HL-60/S4 (cell line): ENCODE results near the gene PROM1.

Source experiments
- in situ Hi-C: fragments of 300-500 bp; cut with MboI; formaldehyde crosslinking; loops from 2 replicates; pipeline ENCODE4 v1.14.3; 2022; ENCODE audit warnings: low sequenced_read_pairs

PROM1 gene

DNA sequence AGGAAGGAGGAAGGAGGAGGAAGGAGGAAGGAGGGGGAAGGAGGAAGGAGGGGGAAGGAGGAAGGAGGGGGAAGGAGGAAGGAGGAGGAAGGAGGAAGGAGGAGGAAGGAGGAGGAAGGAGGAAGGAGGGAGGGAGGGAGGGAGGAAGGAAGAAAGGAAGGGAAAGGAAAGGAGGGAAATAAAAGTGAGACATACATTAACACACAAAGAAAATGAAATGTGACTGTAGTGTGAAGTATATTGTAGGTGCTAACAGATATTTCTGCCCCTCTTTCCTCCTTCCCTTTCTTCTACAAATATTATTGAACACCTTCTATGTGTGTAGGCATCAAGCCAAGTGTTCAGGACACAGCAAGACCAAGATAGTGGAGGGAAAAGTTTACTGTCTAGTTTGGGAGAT, 26.4 kb upstream of the PROM1 start:
- in situ Hi-C loops, result no loop called here

DNA sequence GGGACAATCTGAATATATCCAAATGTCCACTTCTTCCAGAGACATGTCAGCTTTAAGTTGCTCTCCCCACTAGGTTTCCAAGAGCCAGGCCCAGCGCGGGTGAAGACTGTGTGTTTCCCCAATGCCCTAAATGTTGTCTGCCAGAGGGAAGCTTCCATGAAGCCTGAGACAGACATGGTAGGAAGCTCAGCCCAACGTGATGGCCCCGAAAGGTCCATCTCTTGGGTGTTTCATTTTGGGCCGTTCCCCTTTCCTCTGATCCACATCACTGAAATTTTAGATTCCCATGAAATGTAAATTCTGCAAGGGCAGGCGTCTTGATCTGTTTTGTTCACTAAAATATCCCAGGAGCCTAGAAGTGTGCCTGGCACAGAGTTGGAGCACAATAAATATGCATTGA, 25.4 kb upstream of the PROM1 start:
- in situ Hi-C loops, result no loop called here

DNA sequence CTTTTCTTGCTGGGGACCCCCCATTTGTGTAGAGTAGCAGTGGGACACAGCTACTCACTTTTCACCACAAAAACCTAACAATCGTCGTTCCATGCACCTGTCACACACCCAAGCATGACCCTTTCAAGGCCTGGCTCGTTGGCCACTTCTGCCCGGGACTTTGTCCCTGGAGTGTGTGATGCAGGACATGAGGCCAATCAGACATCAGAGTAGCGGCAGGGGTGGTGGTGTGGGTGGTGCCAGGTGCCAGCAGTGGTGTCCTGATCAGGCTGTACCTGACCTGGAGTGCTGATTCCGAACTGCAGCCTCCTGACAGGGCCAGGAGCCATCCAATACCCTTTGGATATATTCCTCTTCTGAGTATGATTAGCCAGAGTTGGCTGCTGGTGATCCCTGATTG, 23.1 kb upstream of the PROM1 start:
- in situ Hi-C loops, result no loop called here

DNA sequence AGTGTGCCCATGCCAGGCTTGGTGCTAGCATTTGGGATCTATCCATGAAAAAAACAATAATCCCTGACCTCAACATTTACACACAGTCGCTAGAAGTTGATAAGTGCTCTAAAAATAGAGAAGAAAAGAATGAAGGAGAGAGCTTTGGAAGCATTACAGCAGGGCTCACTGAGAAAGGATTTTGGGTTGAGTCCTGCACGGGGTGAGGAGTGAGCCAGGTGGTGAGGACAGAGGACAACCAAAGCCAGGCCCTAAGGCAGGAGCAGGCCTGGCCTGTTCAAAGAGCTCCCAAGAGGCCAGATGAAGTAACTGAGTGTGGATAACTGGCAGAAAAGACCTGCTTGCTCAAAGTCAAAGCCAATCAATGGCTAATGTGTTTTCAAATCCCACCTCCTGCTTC, 20.7 kb upstream of the PROM1 start:
- in situ Hi-C loops, result no loop called here

DNA sequence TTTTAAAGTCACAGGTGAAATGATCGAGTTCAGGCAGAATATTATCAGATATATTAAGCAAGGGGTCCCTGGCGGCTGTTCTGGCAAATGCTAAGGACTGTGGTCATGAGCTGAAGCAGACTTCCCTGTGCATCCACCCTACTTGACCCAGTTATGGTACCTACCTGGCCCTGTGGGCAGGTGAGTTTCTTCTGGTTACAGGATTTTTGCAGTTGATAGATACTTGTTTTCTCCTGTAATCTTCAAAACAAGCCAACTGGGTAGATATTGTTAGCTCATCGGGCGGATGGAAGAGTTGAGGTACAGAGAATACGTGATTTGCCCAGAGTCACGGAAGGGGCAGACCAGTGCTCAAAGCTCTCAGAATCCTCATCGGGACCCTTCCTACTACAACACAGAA, 18.5 kb upstream of the PROM1 start:
- in situ Hi-C loops, result no loop called here

DNA sequence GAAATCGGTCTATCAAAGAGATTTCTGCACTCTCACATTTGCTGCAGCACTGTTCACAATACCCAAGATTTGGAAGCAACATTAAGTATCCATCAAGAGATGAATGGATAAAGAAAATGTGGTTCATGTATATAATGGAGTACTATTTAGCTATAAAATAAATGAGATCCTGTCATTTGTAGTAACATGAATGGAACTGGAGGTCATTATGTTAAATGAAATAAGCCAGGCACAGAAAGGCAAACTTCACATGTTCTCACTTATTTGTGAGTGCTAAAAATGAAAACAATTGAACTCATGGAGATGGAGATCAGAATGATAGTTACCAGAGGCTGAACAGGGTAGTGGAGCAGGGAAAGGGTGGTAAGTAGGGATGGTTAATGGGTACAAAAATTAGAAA, 17.0 kb upstream of the PROM1 start:
- in situ Hi-C loops, result no loop called here

DNA sequence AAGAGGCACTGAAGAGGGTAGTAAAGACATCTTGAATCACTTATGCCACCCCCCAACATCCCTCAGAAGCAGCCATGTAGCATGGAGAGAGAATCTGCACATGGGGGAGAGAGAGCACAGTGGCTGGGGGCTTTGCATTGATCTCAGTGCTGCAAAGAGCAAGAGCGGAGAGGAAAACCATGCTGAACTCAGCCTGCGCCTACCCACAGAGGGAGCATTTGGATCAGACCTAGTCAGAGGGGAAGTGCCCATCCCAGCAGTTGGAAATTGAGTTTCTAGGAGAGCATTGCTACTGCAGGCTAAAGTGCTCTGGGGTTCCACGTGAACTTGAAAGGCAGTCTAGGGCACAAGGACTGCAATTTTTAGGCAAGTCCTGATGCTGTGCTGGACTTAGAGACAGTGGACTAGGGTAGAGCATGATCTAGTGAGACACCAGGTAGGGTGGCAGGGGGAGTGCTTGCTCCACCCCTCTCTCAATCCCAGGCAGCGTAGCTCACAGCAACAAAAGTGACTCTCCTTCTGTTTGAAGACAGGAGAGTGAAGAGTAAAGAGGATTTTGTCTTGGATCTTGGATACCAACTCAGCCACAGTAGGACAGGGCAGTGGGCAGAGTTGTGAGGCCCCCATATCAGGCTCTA, 9.0 kb upstream of the PROM1 start:
- in situ Hi-C loops, result no loop called here

DNA sequence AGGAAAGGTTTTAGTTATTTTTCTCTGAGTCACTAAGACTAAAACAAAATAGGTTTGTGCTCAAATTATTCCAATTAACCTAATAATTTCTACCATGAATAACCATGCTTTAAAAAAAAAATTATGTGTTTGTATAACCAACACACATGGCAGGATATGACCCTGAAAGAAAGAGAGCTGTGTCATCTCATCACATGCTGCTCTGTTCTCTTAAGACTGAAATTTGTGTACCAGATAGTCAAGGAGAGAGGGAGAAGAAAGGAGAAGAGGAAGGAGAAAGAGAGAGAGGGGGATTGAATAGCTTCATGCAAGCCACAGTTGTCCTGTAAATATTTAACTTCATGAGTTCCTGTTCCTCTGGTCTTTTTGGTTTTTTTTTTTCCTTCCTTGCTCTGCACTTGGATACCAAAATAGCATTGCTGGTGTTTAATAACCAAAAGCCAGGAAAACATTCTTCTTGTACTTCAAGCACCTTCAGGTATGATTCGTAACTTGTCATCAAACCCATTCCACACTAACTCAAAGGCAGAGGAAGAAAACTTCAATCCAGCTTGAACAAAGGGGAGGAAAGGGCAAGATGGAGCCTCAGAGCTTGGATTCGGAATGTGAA, 6.4 kb upstream of the PROM1 start:
- in situ Hi-C loops, result no loop called here

DNA sequence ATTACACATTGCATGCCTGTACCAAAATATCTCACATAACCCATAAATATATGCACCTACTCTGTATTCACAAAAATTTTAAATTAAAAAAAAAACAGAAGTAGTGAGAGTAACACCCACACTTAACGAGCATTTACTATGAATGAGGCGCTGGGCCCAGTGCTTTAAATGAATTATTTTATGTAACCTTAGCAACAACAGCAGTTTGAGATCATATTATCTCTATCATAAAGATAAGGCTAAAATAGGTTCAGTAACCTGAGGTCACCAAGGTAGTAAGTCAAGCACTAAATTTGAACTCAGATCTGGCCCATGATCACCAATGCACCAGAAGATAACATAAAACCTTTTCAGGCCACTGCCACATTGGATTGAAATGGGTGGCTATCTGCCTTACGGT, 5.3 kb upstream of the PROM1 start:
- in situ Hi-C loops, result no loop called here

DNA sequence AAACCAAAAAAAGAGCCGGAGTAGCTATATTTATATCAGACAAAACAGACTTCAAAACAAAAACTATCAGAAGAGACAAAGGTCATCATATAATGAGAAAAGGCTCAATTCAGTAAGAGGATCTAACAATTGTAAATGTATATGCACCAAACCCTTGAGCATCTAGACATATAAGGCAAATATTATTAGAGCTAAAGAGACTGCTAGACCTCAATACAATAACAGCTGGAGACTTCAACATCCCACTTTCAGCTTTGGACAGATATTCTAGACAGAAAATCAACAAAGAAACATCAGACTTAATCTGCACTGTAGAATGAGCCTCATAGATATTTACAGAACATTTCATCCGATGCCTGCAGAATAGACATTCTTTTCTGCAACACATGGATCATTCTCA, 4.8 kb upstream of the PROM1 start:
- in situ Hi-C loops, result no loop called here

DNA sequence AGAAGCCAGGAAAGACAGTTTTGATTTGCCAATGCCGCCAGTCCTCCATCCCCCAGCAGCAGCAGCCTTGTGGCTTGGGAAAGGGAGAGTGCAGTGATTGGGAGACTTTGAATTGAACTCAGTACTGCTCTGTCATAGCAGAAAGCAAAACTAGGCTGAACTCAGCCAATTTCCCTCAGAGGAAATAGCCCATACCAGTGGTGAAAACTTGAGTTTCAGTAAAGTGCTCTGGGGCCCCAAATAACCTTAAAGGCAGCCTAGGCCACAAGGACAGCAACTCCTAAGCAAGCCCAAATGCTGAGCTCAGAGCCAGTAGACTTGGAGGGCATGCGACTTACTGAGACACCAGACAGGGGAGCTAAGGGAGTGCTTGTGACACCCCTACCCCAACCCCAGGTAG, 2.0 kb upstream of the PROM1 start:
- in situ Hi-C loops, result no loop called here

DNA sequence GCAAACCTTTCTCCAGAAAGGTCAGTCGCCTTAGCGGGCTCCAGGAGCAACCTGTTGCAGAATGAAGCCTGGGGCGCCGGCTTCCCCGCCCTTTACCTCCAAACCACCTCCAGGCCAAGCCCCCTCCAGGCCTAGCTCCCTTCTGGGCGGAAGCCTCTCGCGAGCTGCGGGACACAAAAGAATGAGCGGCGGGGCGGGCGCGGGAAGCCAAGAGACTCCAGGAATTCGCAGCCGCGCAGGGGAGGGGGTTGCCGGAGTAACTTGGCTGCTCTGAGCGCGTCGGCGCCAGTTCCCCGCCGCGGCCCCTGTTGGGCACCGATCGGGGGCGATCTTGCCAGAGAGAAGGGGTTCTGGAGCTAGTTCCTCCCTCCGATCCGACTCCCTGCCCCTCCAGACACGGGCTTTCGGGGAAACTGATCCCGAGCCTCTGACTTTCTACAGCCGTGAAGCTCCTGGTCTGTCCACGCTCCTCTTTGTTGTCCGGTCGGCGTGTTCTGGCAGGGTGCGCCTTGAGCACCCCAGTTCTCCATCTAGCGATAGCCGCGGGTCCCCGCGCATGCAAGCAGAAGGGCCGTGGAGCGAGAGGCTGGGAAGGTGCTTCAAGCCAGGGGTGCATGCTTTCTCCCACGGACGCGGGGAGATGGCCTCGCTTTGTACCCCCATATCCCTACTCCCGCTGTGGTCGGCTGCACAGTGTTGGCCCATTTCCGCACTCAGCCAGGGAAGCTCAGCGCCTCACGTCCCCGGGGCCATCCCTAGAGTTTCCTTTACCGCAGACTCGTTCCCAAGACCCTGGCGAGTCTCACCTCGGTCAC, 1.2 kb downstream of the PROM1 start:
- in situ Hi-C loops, result no loop called here

DNA sequence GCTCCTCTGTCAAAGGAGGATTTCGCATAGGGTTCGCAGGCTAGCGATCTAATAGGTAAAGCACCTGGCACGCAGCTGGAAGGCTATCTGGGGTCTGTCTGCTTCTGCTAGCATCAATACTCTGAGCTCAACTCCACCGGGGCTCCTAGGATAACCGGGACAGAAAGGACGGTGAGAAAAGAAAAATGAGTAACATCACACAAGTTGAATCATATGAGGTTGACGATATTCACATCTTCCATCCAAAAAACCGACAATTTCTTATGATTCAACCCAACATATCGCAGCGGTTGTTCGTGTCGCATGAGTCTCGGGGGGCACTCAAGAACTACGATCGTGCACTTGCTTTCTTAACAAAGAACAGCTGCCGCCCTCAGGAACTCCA, 1.8 kb downstream of the PROM1 start:
- in situ Hi-C loops, result no loop called here

DNA sequence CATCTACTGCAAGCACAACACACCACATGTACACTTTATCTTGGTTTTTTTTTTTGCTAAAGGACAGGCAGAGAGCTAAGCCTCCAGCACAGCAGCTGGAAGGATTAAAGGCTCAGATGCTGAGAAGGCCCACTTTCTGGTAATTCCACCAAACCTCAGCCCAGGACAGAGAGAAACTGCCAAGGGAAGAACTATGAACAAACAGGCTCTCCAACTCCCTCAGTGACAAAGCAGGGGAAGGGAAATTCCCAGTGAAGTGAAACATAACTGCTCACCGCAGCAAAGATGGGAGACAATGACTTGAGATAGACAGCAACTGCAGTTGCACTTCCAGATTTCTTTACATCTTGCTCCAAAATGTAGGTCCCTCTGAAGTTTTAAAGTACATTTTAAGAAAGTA, 4.8 kb downstream of the PROM1 start:
- in situ Hi-C loops, result no loop called here

DNA sequence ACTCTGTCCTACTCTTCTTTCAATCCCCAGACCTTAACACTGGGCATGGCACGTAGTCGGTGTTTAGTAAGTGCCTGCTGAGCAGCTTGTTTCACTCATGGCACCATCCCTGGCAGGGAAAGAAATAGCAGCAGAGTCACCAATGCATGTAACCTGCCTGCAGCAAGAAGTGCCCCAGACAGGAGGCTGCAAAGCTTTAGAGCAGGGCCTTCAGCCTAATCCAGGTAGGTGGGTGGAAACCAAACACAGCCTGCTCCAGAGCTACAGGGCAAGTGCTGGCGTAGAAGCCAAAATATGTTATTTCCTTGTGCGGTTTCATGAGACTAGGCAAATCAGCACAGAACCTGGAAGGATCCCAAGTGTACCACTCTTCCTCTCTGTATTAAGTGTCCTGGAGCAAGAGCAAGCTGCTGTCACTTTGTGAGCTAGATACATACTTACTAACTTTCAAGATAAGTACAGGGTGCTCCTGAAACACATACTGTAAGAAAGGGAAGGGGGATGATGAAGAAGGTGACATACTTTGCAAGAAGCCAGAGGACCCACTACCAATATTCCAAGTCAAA, 5.5 kb downstream of the PROM1 start:
- in situ Hi-C loops, result no loop called here

DNA sequence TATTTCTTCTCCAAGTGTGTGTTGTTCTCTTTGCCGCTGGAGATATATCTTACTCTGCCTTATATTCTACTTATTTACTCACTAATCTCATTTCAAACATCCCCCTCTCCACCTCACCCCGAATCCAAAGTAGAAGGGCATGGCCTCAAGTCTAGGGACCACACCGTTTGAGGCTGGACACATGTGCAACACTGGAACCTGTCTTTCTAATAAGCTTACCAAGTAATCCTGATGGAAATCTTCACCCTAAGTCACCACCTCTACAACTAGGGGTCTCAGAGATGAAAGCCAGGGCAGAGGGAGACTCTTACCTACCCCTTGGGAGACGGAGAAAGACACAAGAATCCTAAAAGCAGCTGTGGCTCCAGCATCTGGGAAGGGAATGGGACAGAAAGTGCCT, 6.0 kb downstream of the PROM1 start:
- in situ Hi-C loops, result no loop called here

DNA sequence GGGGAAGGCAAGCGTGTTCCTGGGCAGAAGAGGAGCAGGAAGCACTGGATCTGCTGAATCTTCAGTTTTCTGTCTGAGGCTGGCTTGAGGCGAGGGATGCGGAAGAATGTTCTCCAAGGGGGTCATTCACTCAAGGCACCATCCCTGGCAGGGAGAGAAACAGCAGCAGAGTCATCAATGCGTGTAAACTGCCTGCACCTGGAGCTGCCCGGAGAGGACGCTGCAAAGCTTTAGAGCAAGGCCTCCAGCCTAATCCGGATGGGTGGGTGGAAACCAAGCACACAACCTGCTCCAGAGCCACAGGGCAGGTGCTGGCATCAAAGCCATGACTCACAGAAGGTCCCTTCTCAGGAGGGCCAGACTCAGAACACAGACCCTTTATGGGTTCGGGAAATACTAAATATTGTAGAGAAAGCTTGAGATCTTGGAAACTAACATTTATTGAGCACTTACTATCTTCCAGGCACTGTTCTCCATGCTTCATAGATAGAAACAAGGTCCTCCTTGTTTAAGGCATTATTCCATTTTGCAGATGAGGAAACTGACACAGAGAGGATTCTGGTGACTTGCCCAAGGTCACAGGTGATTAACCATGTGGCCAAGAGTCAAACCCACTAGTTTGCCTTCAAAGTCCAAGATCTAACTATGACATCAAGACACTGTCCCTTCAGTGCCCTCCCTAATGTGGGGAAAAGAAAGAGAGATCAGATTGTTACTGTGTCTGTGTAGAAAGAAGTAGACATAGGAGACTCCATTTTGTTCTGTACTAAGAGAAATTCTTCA, 7.7 kb downstream of the PROM1 start:
- in situ Hi-C loops, result no loop called here

DNA sequence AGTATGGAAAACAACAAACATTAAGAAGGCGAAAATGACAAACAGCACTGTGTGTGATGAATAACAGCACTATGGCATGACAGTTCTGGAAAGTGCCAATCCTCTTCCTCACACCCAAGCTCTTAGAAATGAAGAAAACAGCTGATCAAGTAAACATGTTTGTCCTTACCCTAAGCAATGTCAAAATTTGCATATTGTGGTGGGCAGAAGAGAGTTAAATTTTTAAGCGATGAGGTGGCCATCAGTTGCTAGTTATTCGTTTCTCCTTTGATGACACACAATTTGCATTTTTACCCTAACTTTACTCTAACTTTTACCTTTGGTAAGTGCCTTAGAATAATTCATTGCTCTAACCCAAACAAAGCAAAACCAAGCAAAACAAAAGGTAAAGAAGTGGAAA, 8.8 kb downstream of the PROM1 start:
- in situ Hi-C loops, result no loop called here

DNA sequence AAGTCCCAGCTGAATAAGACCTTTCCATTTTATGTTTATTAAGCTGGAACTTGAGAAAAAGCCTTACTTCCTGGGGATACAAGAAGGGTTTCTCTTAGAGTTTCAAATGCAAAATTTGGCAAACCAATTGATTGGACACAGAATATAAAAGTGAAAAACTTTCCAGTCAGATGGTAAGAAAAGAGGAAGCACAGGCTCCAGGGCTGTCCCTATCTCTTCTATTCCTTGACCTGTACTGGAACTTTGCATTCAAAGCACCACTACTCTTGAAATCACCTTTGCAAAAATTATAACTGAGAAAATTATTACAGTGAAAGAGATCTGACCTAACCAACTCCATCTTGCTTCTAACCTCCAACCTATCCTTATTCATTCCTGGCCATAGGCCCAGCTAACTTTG, 11.7 kb downstream of the PROM1 start:
- in situ Hi-C loops, result no loop called here

DNA sequence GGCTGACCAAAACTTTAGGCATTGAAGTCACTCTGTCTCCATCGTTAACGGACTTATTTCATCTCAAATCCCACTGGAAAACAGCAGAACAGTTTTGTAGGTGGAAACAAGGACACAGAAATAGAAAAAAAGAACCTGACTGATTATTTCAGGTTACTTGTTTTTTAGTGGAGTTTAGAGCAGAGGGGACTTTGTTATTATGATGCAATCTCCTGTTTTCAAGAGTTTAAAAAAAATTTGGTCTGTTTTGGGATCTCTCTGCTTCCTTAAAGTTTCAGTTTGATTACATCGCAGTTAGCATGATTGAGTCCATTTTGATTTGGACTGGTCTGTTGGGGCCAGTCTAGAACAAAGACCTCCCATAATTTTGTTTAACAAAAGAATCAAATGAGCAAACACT, 13.6 kb downstream of the PROM1 start:
- in situ Hi-C loops, result no loop called here

DNA sequence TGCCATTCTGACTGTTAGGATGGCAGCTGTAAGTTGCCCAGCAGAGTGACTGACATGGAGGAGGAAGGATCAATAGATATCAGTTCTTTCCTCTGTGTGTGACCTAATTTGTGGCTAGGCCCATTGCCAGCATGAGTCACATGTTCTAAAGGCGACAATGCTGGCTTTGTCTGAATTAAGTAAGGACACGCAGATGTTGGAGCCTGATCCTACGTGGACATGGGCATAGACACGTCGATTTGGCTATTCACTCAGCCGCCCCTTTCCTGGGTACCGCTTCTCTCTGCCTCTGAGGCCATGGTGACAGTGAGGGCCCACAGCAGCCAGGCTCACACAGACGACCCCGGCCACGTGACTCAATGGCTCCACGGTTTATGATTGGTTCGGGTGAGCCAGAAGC, 16.3 kb downstream of the PROM1 start:
- in situ Hi-C loops, result no loop called here
